K562 (cell line): ENCODE measurements around the gene NINL. TPM values are rescaled to one million over a fixed set of nuclear protein-coding genes. Genes with fewer than 3 reads are reported as not detected.

Experiments
- BCOR ChIP-seq: fragments of 450-650 bp; IDR thresholded peaks from 2 replicates; pipeline ENCODE4 v1.6.1; 2016
- C11orf30 ChIP-seq: fragments of 450-650 bp; IDR thresholded peaks from 2 replicates; pipeline ENCODE4 v1.6.1; 2016; ENCODE audit warnings: low read depth, mild to moderate bottlenecking
- HDAC6 ChIP-seq: IDR thresholded peaks from 2 replicates; pipeline ENCODE4 v1.6.1; 2012; ENCODE audit warnings: low read depth, mild to moderate bottlenecking, control low read depth, inconsistent platforms, low read length, moderate library complexity
- NONO ChIP-seq, 2 experiments: fragments of 200-400 bp in 1 of 2; fragments of 450-650 bp in 1 of 2; formaldehyde crosslinking in 1 of 2; IDR thresholded peaks; 2 replicates each; pipeline ENCODE4 v1.6.1; 2017; ENCODE audit warnings: low read depth in 2 of 2, mild to moderate bottlenecking in 2 of 2, moderate library complexity in 2 of 2, low read length in 1 of 2
- PHF8 ChIP-seq: fragments of 200-600 bp; sonication (generic); IDR thresholded peaks from 2 replicates; pipeline ENCODE4 v1.6.1; 2012; ENCODE audit warnings: mixed run types, mild to moderate bottlenecking, inconsistent platforms, low read length, moderate library complexity, borderline replicate concordance
- polyA plus RNA-seq, 8 experiments: library from polyadenylated mRNA; depleted of rRNA in 4 of 8; stranded (reverse) in 5 of 8; unstranded in 3 of 8; fragments of >200 nt; fragmentation: Nextera tagmentation in 2 of 8; fragmentation: Illumina TruSeq in 1 of 8; extraction: Ambion mirVana in 2 of 8; extraction: Trizol in 1 of 8; gene quantifications; 2 replicates each; pipeline versions ENCODE4 v1.2.1 to v1.2.3, GENCODE V29; 2011 to 2014; ENCODE audit warnings: inconsistent platforms in 1 of 8, missing spikeins in 1 of 8
- total RNA-seq, 7 experiments: library from RNA; depleted of rRNA in 6 of 7; stranded (reverse); fragments of >200 nt in 6 of 7; fragmentation: Illumina TruSeq in 2 of 7; extraction: Trizol in 2 of 7; gene quantifications; 2 replicates each; pipeline versions ENCODE4 v1.2.1 to v1.2.3, GENCODE V29; 2011 to 2021; ENCODE audit warnings: low replicate concordance in 1 of 7
- TF ChIP-seq, protein P1 (sequence below), 2 experiments: fragments of 450-650 bp in 1 of 2; sonication (generic) in 1 of 2; formaldehyde crosslinking in 1 of 2; IDR thresholded peaks; 2 replicates each; pipeline versions ENCODE4 v1.7.1 to v1.9.0; 2016 to 2022; ENCODE audit warnings: inconsistent platforms in 1 of 2, mild to moderate bottlenecking in 1 of 2, missing genetic modification reagents in 1 of 2

Gene NINL
- total and polyA plus RNA-seq, 9 of the 15 experiments (the other 6 are each of a cell fraction or from before 2014, with no cell fraction given): 0.03 to 0.22 (median 0.05) TPM; not detected in 5

DNA sequence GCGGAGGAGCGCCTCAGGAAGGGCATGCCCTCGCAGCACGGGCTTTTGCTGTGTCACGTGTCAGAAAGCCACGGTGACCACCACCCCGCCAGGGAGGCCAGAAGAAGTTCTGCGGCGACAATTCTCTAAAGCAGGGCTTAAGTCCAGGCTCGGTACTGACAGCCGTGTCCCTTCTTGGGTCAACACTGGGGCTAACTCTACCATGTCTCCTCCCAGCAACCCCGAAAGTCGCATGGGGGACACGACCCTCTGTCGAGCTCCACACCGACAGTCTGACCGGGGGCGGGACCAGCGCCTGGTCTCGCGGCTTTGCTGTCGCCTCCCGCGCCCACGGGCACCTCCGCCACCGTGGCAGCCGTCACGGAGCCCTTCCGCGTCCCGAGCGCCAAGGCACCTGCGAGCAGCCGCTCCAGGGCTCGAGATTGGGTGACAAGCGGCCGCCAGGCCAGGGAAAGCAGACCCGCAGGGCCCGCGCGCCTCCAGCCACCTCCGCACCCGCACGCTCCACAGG lies 37.9 kb upstream of the NINL start (continued):
- TF ChIP-seq, protein P1, sequence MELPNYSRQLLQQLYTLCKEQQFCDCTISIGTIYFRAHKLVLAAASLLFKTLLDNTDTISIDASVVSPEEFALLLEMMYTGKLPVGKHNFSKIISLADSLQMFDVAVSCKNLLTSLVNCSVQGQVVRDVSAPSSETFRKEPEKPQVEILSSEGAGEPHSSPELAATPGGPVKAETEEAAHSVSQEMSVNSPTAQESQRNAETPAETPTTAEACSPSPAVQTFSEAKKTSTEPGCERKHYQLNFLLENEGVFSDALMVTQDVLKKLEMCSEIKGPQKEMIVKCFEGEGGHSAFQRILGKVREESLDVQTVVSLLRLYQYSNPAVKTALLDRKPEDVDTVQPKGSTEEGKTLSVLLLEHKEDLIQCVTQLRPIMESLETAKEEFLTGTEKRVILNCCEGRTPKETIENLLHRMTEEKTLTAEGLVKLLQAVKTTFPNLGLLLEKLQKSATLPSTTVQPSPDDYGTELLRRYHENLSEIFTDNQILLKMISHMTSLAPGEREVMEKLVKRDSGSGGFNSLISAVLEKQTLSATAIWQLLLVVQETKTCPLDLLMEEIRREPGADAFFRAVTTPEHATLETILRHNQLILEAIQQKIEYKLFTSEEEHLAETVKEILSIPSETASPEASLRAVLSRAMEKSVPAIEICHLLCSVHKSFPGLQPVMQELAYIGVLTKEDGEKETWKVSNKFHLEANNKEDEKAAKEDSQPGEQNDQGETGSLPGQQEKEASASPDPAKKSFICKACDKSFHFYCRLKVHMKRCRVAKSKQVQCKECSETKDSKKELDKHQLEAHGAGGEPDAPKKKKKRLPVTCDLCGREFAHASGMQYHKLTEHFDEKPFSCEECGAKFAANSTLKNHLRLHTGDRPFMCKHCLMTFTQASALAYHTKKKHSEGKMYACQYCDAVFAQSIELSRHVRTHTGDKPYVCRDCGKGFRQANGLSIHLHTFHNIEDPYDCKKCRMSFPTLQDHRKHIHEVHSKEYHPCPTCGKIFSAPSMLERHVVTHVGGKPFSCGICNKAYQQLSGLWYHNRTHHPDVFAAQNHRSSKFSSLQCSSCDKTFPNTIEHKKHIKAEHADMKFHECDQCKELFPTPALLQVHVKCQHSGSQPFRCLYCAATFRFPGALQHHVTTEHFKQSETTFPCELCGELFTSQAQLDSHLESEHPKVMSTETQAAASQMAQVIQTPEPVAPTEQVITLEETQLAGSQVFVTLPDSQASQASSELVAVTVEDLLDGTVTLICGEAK (IDR thresholded peaks at IDR 0.05): 0 out of 2 replicates have a peak, but pooled peaks have one; percentile 12
- TF ChIP-seq, protein P1 (CRISPR knock-in tag; IDR thresholded peaks at IDR 0.05): no peak
- TF ChIP-seq PHF8 (no peak), BCOR (no peak), HDAC6 (no peak), NONO (IDR thresholded peaks at IDR 0.05; ENCODE audit: low read depth in 2 of 2, low read length in 1 of 2) (peak in 1 of 2 experiments; percentile 55; a peak in 1 of 4 replicates), C11orf30 (peak; percentile 25; the same call in 1 of the 2 replicates)
